ENCODE measurements around the gene PIR.
A peak's percentile ranks its signal among the peaks of the same experiment; 100 is the strongest.

Gene PIR

GRCh38 chrX:15404401-15405096, 88.6 kb downstream of the PIR start:
- H3K4me3 ChIP-seq (ENCODE audit: control insufficient read depth, low read depth, low read length) = no peak overlapping the region
- peak; percentile 93 for DNase-seq (ENCODE audit: low read depth)
- TF ChIP-seq, protein P1, sequence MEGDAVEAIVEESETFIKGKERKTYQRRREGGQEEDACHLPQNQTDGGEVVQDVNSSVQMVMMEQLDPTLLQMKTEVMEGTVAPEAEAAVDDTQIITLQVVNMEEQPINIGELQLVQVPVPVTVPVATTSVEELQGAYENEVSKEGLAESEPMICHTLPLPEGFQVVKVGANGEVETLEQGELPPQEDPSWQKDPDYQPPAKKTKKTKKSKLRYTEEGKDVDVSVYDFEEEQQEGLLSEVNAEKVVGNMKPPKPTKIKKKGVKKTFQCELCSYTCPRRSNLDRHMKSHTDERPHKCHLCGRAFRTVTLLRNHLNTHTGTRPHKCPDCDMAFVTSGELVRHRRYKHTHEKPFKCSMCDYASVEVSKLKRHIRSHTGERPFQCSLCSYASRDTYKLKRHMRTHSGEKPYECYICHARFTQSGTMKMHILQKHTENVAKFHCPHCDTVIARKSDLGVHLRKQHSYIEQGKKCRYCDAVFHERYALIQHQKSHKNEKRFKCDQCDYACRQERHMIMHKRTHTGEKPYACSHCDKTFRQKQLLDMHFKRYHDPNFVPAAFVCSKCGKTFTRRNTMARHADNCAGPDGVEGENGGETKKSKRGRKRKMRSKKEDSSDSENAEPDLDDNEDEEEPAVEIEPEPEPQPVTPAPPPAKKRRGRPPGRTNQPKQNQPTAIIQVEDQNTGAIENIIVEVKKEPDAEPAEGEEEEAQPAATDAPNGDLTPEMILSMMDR (conservative IDR thresholded peaks at IDR 0.05; ENCODE audit: control insufficient read depth, insufficient read depth, low read depth, low read length) = no peak

- H3K4me3 ChIP-seq (ENCODE audit: control insufficient read depth, low read depth, low read length) = no peak overlapping the region
- no peak for DNase-seq (ENCODE audit: low read depth)
- TF ChIP-seq, protein P1 (conservative IDR thresholded peaks at IDR 0.05; ENCODE audit: control insufficient read depth, insufficient read depth, low read depth, low read length) = no peak
These were observed 91.8 kb downstream of the PIR start for GRCh38 chrX:15401378-15401777.

DNA sequence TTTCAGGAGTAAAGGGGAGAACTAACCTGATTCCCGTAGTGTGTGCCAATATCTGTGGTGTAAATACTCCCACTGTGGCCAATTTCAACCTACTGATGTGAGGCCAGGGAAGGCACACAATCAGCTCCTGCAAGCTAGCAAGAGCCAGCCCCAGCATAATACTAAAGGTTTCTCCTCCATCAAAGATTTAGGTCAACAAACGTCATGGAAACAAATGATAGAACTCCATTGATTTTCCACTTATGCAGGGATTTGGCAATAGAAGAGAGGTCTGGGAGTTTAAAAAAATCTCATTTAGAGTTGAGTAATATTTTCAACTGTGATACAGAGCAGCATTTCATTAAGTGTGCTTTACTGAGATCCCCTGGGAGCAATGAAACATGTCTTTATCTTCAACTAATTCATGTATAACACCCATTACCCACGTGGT, 93.2 kb downstream of the PIR start:
- DNase-seq (ENCODE audit: low read depth) = peak; percentile 71
- TF ChIP-seq, protein P1 (conservative IDR thresholded peaks at IDR 0.05; ENCODE audit: control insufficient read depth, insufficient read depth, low read depth, low read length) = no peak
- no peak overlapping the region for H3K4me3 ChIP-seq (ENCODE audit: control insufficient read depth, low read depth, low read length)

DNA sequence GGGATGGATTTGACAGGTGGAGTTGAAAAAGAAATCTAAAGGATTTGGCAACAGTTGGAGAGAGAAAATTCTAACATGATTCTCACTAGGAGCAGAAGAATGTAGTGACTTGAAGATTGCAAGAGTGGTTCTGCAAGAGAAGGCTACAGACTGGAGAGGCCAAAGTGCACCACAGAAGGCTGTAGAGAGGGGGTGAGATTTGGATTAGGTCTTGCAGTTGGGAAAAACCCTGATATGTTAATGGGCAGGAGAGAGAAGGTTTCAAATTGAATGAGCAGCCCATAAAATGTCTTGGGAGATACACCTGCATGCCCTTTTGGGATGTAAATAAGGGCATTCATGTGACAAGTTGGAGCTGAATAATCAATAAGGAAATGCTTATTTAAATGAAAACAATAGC, 94.3 kb downstream of the PIR start:
- TF ChIP-seq, protein P1 (conservative IDR thresholded peaks at IDR 0.05; ENCODE audit: control insufficient read depth, insufficient read depth, low read depth, low read length) = no peak
- DNase-seq (ENCODE audit: low read depth) = no peak
- no peak overlapping the region for H3K4me3 ChIP-seq (ENCODE audit: control insufficient read depth, low read depth, low read length)

GRCh38 chrX:15395789-15396188, 97.3 kb downstream of the PIR start:
- TF ChIP-seq, protein P1 (conservative IDR thresholded peaks at IDR 0.05; ENCODE audit: control insufficient read depth, insufficient read depth, low read depth, low read length) = no peak
- no peak for DNase-seq (ENCODE audit: low read depth)
- no peak overlapping the region for H3K4me3 ChIP-seq (ENCODE audit: control insufficient read depth, low read depth, low read length)

- no peak for DNase-seq (ENCODE audit: low read depth)
- H3K4me3 ChIP-seq (ENCODE audit: control insufficient read depth, low read depth, low read length) = no peak overlapping the region
- TF ChIP-seq, protein P1 (conservative IDR thresholded peaks at IDR 0.05; ENCODE audit: control insufficient read depth, insufficient read depth, low read depth, low read length) = no peak
These were observed 101.3 kb downstream of the PIR start for GRCh38 chrX:15391850-15392249.
